ENCODE data around the gene PREX1.

Gene PREX1

DNA sequence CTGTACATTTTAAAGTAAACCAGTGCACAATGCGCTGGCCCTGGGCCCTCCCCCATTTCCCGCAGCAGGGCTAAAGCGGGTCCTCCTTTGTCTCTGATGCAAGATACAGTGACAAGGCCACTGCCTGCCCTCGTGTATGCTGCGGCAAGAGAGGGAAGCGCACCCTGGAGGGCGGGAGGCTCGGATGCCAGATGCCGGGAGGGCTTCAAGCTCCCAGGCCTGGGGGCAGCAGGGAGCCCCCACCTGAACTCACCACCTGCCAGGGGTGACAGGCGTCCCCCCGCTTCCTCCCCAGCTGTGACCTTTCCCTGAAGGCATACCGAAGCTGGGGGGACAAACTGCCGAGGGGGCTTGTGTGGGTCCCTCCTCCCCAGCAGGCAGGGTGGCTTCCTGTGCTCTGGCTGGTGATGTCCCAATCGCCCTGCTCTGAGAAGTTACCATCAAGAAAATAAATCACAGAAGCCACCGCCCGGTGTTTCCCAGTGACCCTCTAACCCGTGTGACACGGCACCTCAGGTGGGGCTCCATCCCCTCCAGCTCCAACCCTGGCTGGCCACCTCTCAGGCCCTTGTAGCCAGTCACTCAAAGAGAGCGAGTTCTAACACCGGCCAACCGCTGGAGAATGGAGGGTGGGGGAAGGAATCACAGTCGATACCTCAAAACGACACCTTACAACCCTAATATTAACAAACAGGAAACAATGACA, 203.3 kb downstream of the PREX1 start:
- TF ChIP-seq, protein P1, sequence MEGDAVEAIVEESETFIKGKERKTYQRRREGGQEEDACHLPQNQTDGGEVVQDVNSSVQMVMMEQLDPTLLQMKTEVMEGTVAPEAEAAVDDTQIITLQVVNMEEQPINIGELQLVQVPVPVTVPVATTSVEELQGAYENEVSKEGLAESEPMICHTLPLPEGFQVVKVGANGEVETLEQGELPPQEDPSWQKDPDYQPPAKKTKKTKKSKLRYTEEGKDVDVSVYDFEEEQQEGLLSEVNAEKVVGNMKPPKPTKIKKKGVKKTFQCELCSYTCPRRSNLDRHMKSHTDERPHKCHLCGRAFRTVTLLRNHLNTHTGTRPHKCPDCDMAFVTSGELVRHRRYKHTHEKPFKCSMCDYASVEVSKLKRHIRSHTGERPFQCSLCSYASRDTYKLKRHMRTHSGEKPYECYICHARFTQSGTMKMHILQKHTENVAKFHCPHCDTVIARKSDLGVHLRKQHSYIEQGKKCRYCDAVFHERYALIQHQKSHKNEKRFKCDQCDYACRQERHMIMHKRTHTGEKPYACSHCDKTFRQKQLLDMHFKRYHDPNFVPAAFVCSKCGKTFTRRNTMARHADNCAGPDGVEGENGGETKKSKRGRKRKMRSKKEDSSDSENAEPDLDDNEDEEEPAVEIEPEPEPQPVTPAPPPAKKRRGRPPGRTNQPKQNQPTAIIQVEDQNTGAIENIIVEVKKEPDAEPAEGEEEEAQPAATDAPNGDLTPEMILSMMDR (IDR thresholded peaks at IDR 0.05; ENCODE audit: unreplicated experiment in 3 of 3), result no peak
- H3K9me3 Mint-ChIP-seq, result no peaks in the 10 kb centered on the region
- peaks cover 9% of the 10 kb centered on the region for H3K27me3 Mint-ChIP-seq (ENCODE audit: low read depth)
- no peak overlapping the region for H3K4me3 Mint-ChIP-seq
- peaks cover 4% of the 10 kb centered on the region for H3K36me3 Mint-ChIP-seq (ENCODE audit: low read depth)
- H3K27ac Mint-ChIP-seq, result no peak overlapping the region
- peaks cover 32% of the 10 kb centered on the region for H3K4me1 Mint-ChIP-seq

DNA sequence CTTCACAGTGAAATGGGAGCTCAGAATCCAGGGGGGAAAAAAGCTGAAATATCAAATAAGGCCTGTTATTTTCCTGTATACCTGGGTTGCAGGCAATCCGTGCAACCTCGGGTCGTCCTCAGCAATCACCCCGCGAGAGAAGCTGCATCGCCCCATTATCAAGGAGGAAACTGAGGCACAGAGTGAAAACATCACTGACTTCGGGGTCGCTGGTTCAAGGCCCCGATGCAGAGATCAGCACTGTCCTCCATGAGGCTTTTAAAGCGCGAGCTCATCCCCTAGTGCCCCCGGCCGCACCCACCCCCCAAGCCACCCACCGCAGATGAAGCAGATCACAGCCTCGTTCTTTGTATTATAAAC, 203.9 kb downstream of the PREX1 start:
- peaks cover 33% of the 10 kb centered on the region for H3K4me1 Mint-ChIP-seq
- no peaks in the 10 kb centered on the region for H3K9me3 Mint-ChIP-seq
- H3K4me3 Mint-ChIP-seq, result no peak overlapping the region
- no peak overlapping the region for H3K27ac Mint-ChIP-seq
- H3K36me3 Mint-ChIP-seq (ENCODE audit: low read depth), result peaks cover 4% of the 10 kb centered on the region
- TF ChIP-seq, protein P1 (IDR thresholded peaks at IDR 0.05; ENCODE audit: unreplicated experiment in 3 of 3), result no peak
- H3K27me3 Mint-ChIP-seq (ENCODE audit: low read depth), result peaks cover 10% of the 10 kb centered on the region

DNA sequence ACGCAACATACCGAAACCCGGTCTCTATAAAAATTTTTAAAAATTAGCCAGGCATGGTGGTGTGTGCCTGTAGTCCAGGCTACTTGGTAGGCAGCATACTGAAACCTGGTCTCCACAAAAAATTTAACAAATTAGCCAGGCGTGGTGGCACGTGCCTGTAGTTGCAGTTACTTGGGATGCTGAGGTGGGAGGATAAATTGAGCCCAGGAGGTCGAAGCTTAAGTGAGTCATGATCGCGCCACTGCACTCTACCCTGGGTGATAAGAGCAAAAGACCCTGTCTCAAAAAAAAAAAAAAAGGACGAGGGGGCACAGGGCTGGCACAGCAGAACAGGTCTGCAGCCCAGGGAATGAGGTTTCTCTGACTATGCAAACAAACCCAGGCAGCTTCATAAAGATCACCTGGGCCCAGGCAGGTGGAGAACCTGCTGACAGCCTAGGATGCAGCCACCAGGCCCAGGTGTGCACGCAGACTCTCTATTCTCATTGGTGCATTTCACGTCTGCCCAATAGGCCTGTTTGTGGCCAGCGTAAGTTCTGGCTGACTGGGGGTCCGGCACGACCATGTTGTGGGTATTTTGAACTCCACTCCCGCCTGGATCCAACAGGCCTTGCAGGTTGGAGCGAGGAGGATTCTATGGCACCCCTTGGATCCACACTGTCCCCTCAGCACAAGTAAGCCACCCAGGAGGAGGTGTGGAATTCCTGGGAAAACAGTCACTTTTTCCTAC, 204.5 kb downstream of the PREX1 start:
- Mint-ChIP-seq H3K27ac (no peak overlapping the region), H3K27me3 (ENCODE audit: low read depth) (peaks cover 15% of the 10 kb centered on the region), H3K4me1 (peaks cover 29% of the 10 kb centered on the region), H3K9me3 (no peaks in the 10 kb centered on the region), H3K4me3 (no peak overlapping the region), H3K36me3 (ENCODE audit: low read depth) (peaks cover 4% of the 10 kb centered on the region)
- TF ChIP-seq, protein P1 (IDR thresholded peaks at IDR 0.05; ENCODE audit: unreplicated experiment in 3 of 3), result no peak

DNA sequence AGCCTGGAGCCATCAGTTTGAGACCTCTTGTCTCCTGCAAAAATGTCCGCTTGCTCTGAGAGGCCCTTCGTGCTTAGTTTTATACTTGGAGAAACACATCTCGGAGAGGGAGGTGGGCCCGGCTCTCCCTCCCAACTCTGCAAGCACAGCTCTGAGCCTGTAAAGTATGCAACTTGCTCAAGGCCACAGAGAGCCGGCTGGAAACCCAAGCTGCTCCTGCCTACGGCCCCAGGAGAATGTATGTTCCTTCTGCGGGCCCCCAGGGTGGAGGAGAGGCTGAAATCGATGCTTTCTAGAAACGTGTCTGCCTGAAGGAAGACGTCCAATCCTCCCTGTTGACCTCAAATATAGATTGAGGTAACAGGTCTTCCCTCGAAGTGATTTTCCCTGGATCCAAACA, 205.4 kb downstream of the PREX1 start:
- no peaks in the 10 kb centered on the region for H3K9me3 Mint-ChIP-seq

DNA sequence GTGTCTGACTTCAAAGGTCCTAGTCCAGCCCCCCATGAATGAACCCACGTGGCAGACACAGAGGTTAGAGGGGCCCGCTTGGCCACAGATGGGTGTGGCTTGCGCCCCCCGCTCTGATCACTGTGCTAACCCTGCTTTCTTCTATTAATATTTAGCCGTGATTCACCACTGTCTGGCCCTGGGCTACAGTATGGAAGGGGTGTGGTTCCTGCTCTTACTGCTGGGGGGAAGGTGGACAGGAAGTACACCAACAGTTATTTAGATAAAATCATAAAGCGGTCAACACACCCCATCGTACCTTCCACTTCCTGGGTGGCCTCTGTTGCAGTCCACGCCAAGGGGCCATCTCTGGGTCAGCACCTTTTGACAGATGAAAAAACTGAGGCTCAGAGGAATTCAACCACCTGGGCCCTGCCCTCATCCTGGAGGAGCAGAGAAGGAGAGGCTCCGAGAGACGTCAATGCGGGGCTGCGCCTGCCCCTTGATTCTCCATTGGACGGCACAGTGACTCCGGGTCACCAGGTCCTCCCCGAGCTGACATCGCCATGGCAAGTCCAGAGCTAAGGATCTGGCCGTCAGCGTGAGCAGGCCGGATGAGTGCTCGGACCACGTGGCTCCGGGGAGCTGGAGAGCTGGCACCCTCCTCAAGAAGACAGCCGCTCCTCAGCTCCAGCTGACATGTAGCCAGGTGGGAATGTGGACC, 206.3 kb downstream of the PREX1 start:
- H3K27ac Mint-ChIP-seq, result peak overlapping the region in 1 of 3 experiments; percentile 11
- TF ChIP-seq, protein P1 (IDR thresholded peaks at IDR 0.05; ENCODE audit: unreplicated experiment in 3 of 3), result no peak
- H3K27me3 Mint-ChIP-seq (ENCODE audit: low read depth), result peaks cover 18% of the 10 kb centered on the region
- H3K9me3 Mint-ChIP-seq, result no peaks in the 10 kb centered on the region
- H3K36me3 Mint-ChIP-seq (ENCODE audit: low read depth), result peaks cover 4% of the 10 kb centered on the region
- H3K4me3 Mint-ChIP-seq, result peak overlapping the region in 1 of 3 experiments; percentile 86
- peaks cover 23% of the 10 kb centered on the region for H3K4me1 Mint-ChIP-seq

More for the DNA sequence above, 205.4 kb downstream of the PREX1 start:
- H3K27me3 Mint-ChIP-seq (ENCODE audit: low read depth), result peaks cover 18% of the 10 kb centered on the region
- peaks cover 4% of the 10 kb centered on the region for H3K36me3 Mint-ChIP-seq (ENCODE audit: low read depth)
- TF ChIP-seq, protein P1 (IDR thresholded peaks at IDR 0.05; ENCODE audit: unreplicated experiment in 3 of 3), result no peak
- H3K27ac Mint-ChIP-seq, result peak overlapping the region; percentile 29 to 85 (median 78)
- H3K4me3 Mint-ChIP-seq, result peak overlapping the region in 1 of 3 experiments; percentile 51
- peaks cover 27% of the 10 kb centered on the region for H3K4me1 Mint-ChIP-seq
